WERI-Rb-1 (cell line): ENCODE data around the gene AMIGO2.

ENCODE experiments used
- DNase-seq: peaks from one replicate; pipeline ENCODE4 v3.0.0-alpha.2; 2020
- H3K27ac ChIP-seq: fragments of 250-450 bp; sonication (Bioruptor Pico); 2 replicates; pipeline ENCODE4 v1.5.1; 2020; ENCODE audit warnings: mild to moderate bottlenecking, moderate library complexity
- H3K27me3 ChIP-seq: fragments of 250-450 bp; sonication (Bioruptor Pico); 2 replicates; pipeline ENCODE4 v1.5.1; 2021; ENCODE audit warnings: mild to moderate bottlenecking, low read depth, moderate library complexity; ENCODE audit not compliant: insufficient read depth, severe bottlenecking
- H3K36me3 ChIP-seq: fragments of 250-450 bp; sonication (Bioruptor Pico); 2 replicates; pipeline ENCODE4 v1.5.1; 2020; ENCODE audit warnings: mild to moderate bottlenecking, moderate library complexity
- H3K4me3 ChIP-seq: 2 replicates; pipeline ENCODE4 v1.5.1; 2011; ENCODE audit warnings: low read depth, mild to moderate bottlenecking, control low read depth, low read length
- H3K9me3 ChIP-seq: fragments of 250-450 bp; sonication (Bioruptor Pico); 2 replicates; pipeline ENCODE4 v1.5.1; 2021; ENCODE audit warnings: mild to moderate bottlenecking, moderate library complexity; ENCODE audit not compliant: severe bottlenecking
- CTCF ChIP-seq: IDR thresholded peaks from 2 replicates; pipeline ENCODE4 v1.5.1; 2011; ENCODE audit warnings: low read depth, mild to moderate bottlenecking, control low read depth, inconsistent platforms, low read length

AMIGO2 gene

GRCh38 chr12:47098099-47098498 is 18.3 kb upstream of the AMIGO2 start:
- Histone ChIP-seq H3K36me3 (no peaks in the 10 kb centered on the region), H3K9me3 (no peaks in the 10 kb centered on the region), H3K4me3 (no peak overlapping the region), H3K27me3 (peaks cover 40% of the 10 kb centered on the region), H3K27ac (no peak overlapping the region)
- DNase-seq, result no peak
- TF ChIP-seq CTCF, result no peak

GRCh38 chr12:47097276-47097896 is 17.6 kb upstream of the AMIGO2 start:
- DNase-seq, result no peak

GRCh38 chr12:47095446-47096236 is 15.9 kb upstream of the AMIGO2 start:
- no peak for TF ChIP-seq CTCF
- Histone ChIP-seq H3K27me3 (peaks cover 24% of the 10 kb centered on the region), H3K36me3 (no peaks in the 10 kb centered on the region), H3K27ac (no peak overlapping the region), H3K4me3 (no peak overlapping the region), H3K9me3 (no peaks in the 10 kb centered on the region)
- DNase-seq, result no peak

More at GRCh38 chr12:47097276-47097896, 17.6 kb upstream of the AMIGO2 start:
- no peak overlapping the region for H3K4me3 ChIP-seq
- TF ChIP-seq CTCF, result no peak
- no peak overlapping the region for H3K27ac ChIP-seq
- H3K36me3 ChIP-seq, result no peaks in the 10 kb centered on the region
- H3K27me3 ChIP-seq, result peaks cover 39% of the 10 kb centered on the region
- no peaks in the 10 kb centered on the region for H3K9me3 ChIP-seq

- Histone ChIP-seq H3K27me3 (peaks cover 21% of the 10 kb centered on the region), H3K27ac (no peak overlapping the region), H3K36me3 (no peaks in the 10 kb centered on the region), H3K9me3 (no peaks in the 10 kb centered on the region), H3K4me3 (no peak overlapping the region)
- no peak for TF ChIP-seq CTCF
- no peak for DNase-seq
Measured at GRCh38 chr12:47094804-47095203, 15.0 kb upstream of the AMIGO2 start.

- Histone ChIP-seq H3K4me3 (no peak overlapping the region), H3K27ac (no peak overlapping the region), H3K9me3 (no peaks in the 10 kb centered on the region), H3K36me3 (no peaks in the 10 kb centered on the region), H3K27me3 (peaks cover 15% of the 10 kb centered on the region)
- no peak for TF ChIP-seq CTCF
- no peak for DNase-seq
Measured at GRCh38 chr12:47091009-47091408, 11.2 kb upstream of the AMIGO2 start.
